GM20431 (cell line): Measurements from ENCODE around the gene DAD1.

Experiments
- in situ Hi-C: fragments of 300-500 bp; cut with MseI, MboI; formaldehyde crosslinking; loops from one replicate; pipeline ENCODE4 v1.15.0; 2020; ENCODE audit warnings: low sequenced_read_pairs; ENCODE audit not compliant: unreplicated experiment

Gene DAD1

GRCh38 chr14:22556021-22556989 lies 32.7 kb downstream of the DAD1 start:
- in situ Hi-C loops: loop anchor here (10.0 to 25.0 kb wide), 2 partner anchors 72 to 169 kb away; no protein-coding TSS in a partner anchor

GRCh38 chr14:22555384-22556011 lies 33.5 kb downstream of the DAD1 start:
- in situ Hi-C loops: loop anchor here (10.0 to 25.0 kb wide), 2 partner anchors 71 to 168 kb away; no protein-coding TSS in a partner anchor

- in situ Hi-C loops: loop anchor here (10.0 to 25.0 kb wide), 2 partner anchors 70 to 167 kb away; no protein-coding TSS in a partner anchor
These were observed 34.3 kb downstream of the DAD1 start for GRCh38 chr14:22554498-22555383.

- in situ Hi-C loops: loop anchor here (10.0 to 25.0 kb wide), 2 partner anchors 69 to 167 kb away; no protein-coding TSS in a partner anchor
These were observed 35.0 kb downstream of the DAD1 start for GRCh38 chr14:22553861-22554497.

- in situ Hi-C loops: loop anchor here (10.0 to 25.0 kb wide), 2 partner anchors 69 to 166 kb away; no protein-coding TSS in a partner anchor
These were observed 35.6 kb downstream of the DAD1 start for GRCh38 chr14:22553445-22553844.

- in situ Hi-C loops: loop anchor here (10.0 to 25.0 kb wide), 2 partner anchors 68 to 165 kb away; no protein-coding TSS in a partner anchor
These were observed 36.3 kb downstream of the DAD1 start for GRCh38 chr14:22552827-22553076.

GRCh38 chr14:22552001-22552826 lies 36.8 kb downstream of the DAD1 start:
- in situ Hi-C loops: loop anchor here (10.0 to 25.0 kb wide), 2 partner anchors 67 to 165 kb away; no protein-coding TSS in a partner anchor

GRCh38 chr14:22551605-22551997 lies 37.4 kb downstream of the DAD1 start:
- in situ Hi-C loops: loop anchor here (10.0 to 25.0 kb wide), 2 partner anchors 67 to 164 kb away; no protein-coding TSS in a partner anchor

- in situ Hi-C loops: loop anchor here (10.0 to 25.0 kb wide), 2 partner anchors 65 to 163 kb away; no protein-coding TSS in a partner anchor
These were observed 38.9 kb downstream of the DAD1 start for GRCh38 chr14:22549981-22550673.

- in situ Hi-C loops: no loop called here
These were observed 39.6 kb downstream of the DAD1 start for GRCh38 chr14:22549324-22549962.

- in situ Hi-C loops: no loop called here
These were observed 40.9 kb downstream of the DAD1 start for GRCh38 chr14:22547948-22548750.

GRCh38 chr14:22547313-22547947 lies 41.6 kb downstream of the DAD1 start:
- in situ Hi-C loops: no loop called here

GRCh38 chr14:22546722-22547071 lies 42.3 kb downstream of the DAD1 start:
- in situ Hi-C loops: no loop called here

- in situ Hi-C loops: no loop called here
These were observed 42.9 kb downstream of the DAD1 start for GRCh38 chr14:22545842-22546721.

- in situ Hi-C loops: no loop called here
These were observed 44.1 kb downstream of the DAD1 start for GRCh38 chr14:22544881-22545420.
